Caco-2 (cell line): Measurements from ENCODE around the gene RALGPS1. TPM values are rescaled to one million over a fixed set of nuclear protein-coding genes. Genes with fewer than 3 reads are reported as not detected.
A peak's percentile ranks its signal among the peaks of the same experiment; 100 is the strongest.

Experiments
- BruUV-seq: library from RNA; stranded (reverse); fragments of 400-500 nt; replicated peaks from 2 replicates; lab custom pipeline; 2021; lab: Mats Ljungman, UMichigan
- CTCF ChIA-PET: fragments of 300-600 bp; sonication (Branson Sonifier 250); formaldehyde crosslinking; loops from one replicate; lab custom pipeline; 2022; ENCODE audit warnings: antibody characterized with exemption; lab: Charles Lee
- POLR2A ChIA-PET: fragments of 300-600 bp; sonication (Branson Sonifier 250); formaldehyde crosslinking; loops from one replicate; lab custom pipeline; 2022; ENCODE audit warnings: antibody characterized with exemption; lab: Charles Lee
- DNase-seq, 2 experiments: peaks; one replicate each; pipeline versions ENCODE4 v3.0.0 to v3.0.0-alpha.2; 2020 to 2022
- H3K27me3 ChIP-seq: replicated peaks from 2 replicates; pipeline ENCODE4 v1.6.0; 2011; ENCODE audit warnings: low read length; ENCODE audit not compliant: control insufficient read depth, insufficient read depth
- H3K36me3 ChIP-seq: 2 replicates; pipeline ENCODE4 v1.5.1; 2011; ENCODE audit warnings: low read length; ENCODE audit not compliant: control insufficient read depth, insufficient read depth
- H3K4me1 ChIP-seq: fragments of 250-450 bp; sonication (Bioruptor Pico); 2 replicates; pipeline ENCODE4 v1.5.1; 2020; ENCODE audit warnings: mild to moderate bottlenecking
- H3K4me3 ChIP-seq: 2 replicates; pipeline ENCODE4 v1.5.1; 2011; ENCODE audit warnings: low read depth, mild to moderate bottlenecking, control low read depth, low read length
- H3K9me3 ChIP-seq: fragments of 250-450 bp; sonication (Bioruptor Pico); 2 replicates; pipeline ENCODE4 v1.5.1; 2020; ENCODE audit warnings: mild to moderate bottlenecking, moderate library complexity
- H3K27ac Mint-ChIP-seq: one replicate; pipeline ENCODE4 v1.8.0; 2022; ENCODE audit warnings: mixed read lengths; ENCODE audit not compliant: unreplicated experiment
- H3K27me3 Mint-ChIP-seq: one replicate; pipeline ENCODE4 v1.8.0; 2022; ENCODE audit warnings: mixed read lengths; ENCODE audit not compliant: insufficient read depth, unreplicated experiment
- H3K36me3 Mint-ChIP-seq: one replicate; pipeline ENCODE4 v1.8.0; 2022; ENCODE audit warnings: mild to moderate bottlenecking, mixed read lengths; ENCODE audit not compliant: insufficient read depth, unreplicated experiment
- H3K4me1 Mint-ChIP-seq: one replicate; pipeline ENCODE4 v1.8.0; 2022; ENCODE audit warnings: low read depth, mixed read lengths; ENCODE audit not compliant: unreplicated experiment
- H3K4me3 Mint-ChIP-seq: one replicate; pipeline ENCODE4 v1.8.0; 2022; ENCODE audit warnings: mild to moderate bottlenecking, moderate library complexity, mixed read lengths; ENCODE audit not compliant: unreplicated experiment
- H3K9me3 Mint-ChIP-seq: one replicate; pipeline ENCODE4 v1.8.0; 2022; ENCODE audit warnings: mixed read lengths; ENCODE audit not compliant: unreplicated experiment
- CTCF ChIP-seq, 2 experiments: fragments of 200-600 bp in 1 of 2; IDR thresholded peaks; 1 replicate in 1 of 2; 2 replicates in 1 of 2; pipeline versions ENCODE4 v1.5.1 to v1.8.0; 2011 to 2022; ENCODE audit warnings: antibody characterized with exemption in 1 of 2, control low read depth in 1 of 2, inconsistent platforms in 1 of 2, low read depth in 1 of 2, low read length in 1 of 2, mild to moderate bottlenecking in 1 of 2, moderate library complexity in 1 of 2; ENCODE audit not compliant: insufficient read depth in 1 of 2, severe bottlenecking in 1 of 2, unreplicated experiment in 1 of 2
- intact Hi-C: fragments of 100-400 bp; cut with micrococcal nuclease; formaldehyde crosslinking; loops from one replicate; pipeline ENCODE4 v1.10.0; 2022; ENCODE audit not compliant: unreplicated experiment
- total RNA-seq: library from RNA; stranded (reverse); gene quantifications from 2 replicates; pipeline ENCODE4 v1.2.3, GENCODE V29; 2022

The RALGPS1 gene
- total RNA-seq, 1 experiment from 2014 or later, result 41.5 TPM

GRCh38 chr9:127099664-127100063, 185.1 kb downstream of the RALGPS1 start:
- no peak for DNase-seq
- ChIA-PET POLR2A (no interaction called here), CTCF (no interaction called here)
- H3K4me1 Mint-ChIP-seq, result no peaks in the 10 kb centered on the region
- TF ChIP-seq CTCF (IDR thresholded peaks at IDR 0.05; ENCODE audit: insufficient read depth in 1 of 2, low read depth in 1 of 2, low read length in 1 of 2, severe bottlenecking in 1 of 2, unreplicated experiment in 1 of 2), result no peak
- H3K36me3 ChIP-seq, result no peaks in the 10 kb centered on the region
- H3K27me3 ChIP-seq, result no peaks in the 10 kb centered on the region
- H3K27ac Mint-ChIP-seq, result no peak overlapping the region
- H3K4me3 Mint-ChIP-seq, result no peak overlapping the region
- BruUV-seq, result no TSS peak
- no peaks in the 10 kb centered on the region for H3K9me3 Mint-ChIP-seq
- H3K36me3 Mint-ChIP-seq, result peaks cover 33% of the 10 kb centered on the region
- H3K4me3 ChIP-seq, result no peak overlapping the region
- H3K4me1 ChIP-seq, result peaks cover 4% of the 10 kb centered on the region; the same call in 1 of the 2 replicates
- intact Hi-C loops, result no loop called here
- no peaks in the 10 kb centered on the region for H3K9me3 ChIP-seq
- no peaks in the 10 kb centered on the region for H3K27me3 Mint-ChIP-seq

- Histone ChIP-seq H3K9me3 (no peaks in the 10 kb centered on the region), H3K4me1 (peaks cover 9% of the 10 kb centered on the region; the same call in 1 of the 2 replicates), H3K4me3 (no peak overlapping the region), H3K36me3 (no peaks in the 10 kb centered on the region), H3K27me3 (no peaks in the 10 kb centered on the region)
- BruUV-seq, result no TSS peak
- ChIA-PET CTCF (no interaction called here), POLR2A (no interaction called here)
- Mint-ChIP-seq H3K9me3 (no peaks in the 10 kb centered on the region), H3K36me3 (peaks cover 33% of the 10 kb centered on the region), H3K27ac (no peak overlapping the region), H3K27me3 (no peaks in the 10 kb centered on the region), H3K4me1 (no peaks in the 10 kb centered on the region), H3K4me3 (no peak overlapping the region)
- DNase-seq, result no peak
- no peak for TF ChIP-seq CTCF (IDR thresholded peaks at IDR 0.05; ENCODE audit: insufficient read depth in 1 of 2, low read depth in 1 of 2, low read length in 1 of 2, severe bottlenecking in 1 of 2, unreplicated experiment in 1 of 2)
- intact Hi-C loops, result no loop called here
Observed at GRCh38 chr9:127102176-127102575, 187.6 kb downstream of the RALGPS1 start.

- H3K27me3 Mint-ChIP-seq, result no peaks in the 10 kb centered on the region
- H3K4me1 Mint-ChIP-seq, result no peaks in the 10 kb centered on the region
- no peak overlapping the region for H3K4me3 Mint-ChIP-seq
- H3K9me3 Mint-ChIP-seq, result no peaks in the 10 kb centered on the region
- intact Hi-C loops, result no loop called here
- Histone ChIP-seq H3K36me3 (no peaks in the 10 kb centered on the region), H3K27me3 (no peaks in the 10 kb centered on the region), H3K4me3 (no peak overlapping the region), H3K9me3 (no peaks in the 10 kb centered on the region), H3K4me1 (peaks cover 9% of the 10 kb centered on the region; the same call in 1 of the 2 replicates)
- DNase-seq, result no peak
- TF ChIP-seq CTCF (IDR thresholded peaks at IDR 0.05; ENCODE audit: insufficient read depth in 1 of 2, low read depth in 1 of 2, low read length in 1 of 2, severe bottlenecking in 1 of 2, unreplicated experiment in 1 of 2), result no peak
- H3K27ac Mint-ChIP-seq, result peak overlapping the region; percentile 58
- H3K36me3 Mint-ChIP-seq, result peaks cover 33% of the 10 kb centered on the region
- CTCF ChIA-PET, result no interaction called here
- POLR2A ChIA-PET, result no interaction called here
- BruUV-seq, result no TSS peak
Observed at GRCh38 chr9:127102788-127103187, 188.2 kb downstream of the RALGPS1 start.
